Mesenchymal stem cell (in vitro differentiated cells and primary cell): ENCODE results near the gene CHST14.

Experiments used
- DNase-seq: peaks from one replicate; pipeline ENCODE4 v3.0.0-alpha.2; 2013
- H2AFZ ChIP-seq: one replicate; pipeline ENCODE4 v1.6.1; 2013; ENCODE audit warnings: low read depth, mild to moderate bottlenecking, control low read depth, inconsistent platforms, low read length, moderate library complexity
- H2AK5ac ChIP-seq: 2 replicates; pipeline ENCODE4 v1.6.1; 2013; ENCODE audit warnings: low read length, moderate library complexity, mild to moderate bottlenecking, inconsistent platforms; ENCODE audit not compliant: severe bottlenecking
- H2BK120ac ChIP-seq: one replicate; pipeline ENCODE4 v1.6.1; 2013; ENCODE audit warnings: low read depth, mild to moderate bottlenecking, inconsistent platforms, low read length, moderate library complexity
- H2BK12ac ChIP-seq, 2 experiments: one replicate each; pipeline ENCODE4 v1.6.1; 2013; ENCODE audit warnings: inconsistent platforms in 2 of 2, low read length in 2 of 2, mild to moderate bottlenecking in 2 of 2, moderate library complexity in 2 of 2, control low read depth in 1 of 2
- H2BK15ac ChIP-seq: one replicate; pipeline ENCODE4 v1.6.1; 2013; ENCODE audit warnings: mild to moderate bottlenecking, low read depth, inconsistent platforms; ENCODE audit not compliant: poor library complexity, severe bottlenecking
- H2BK5ac ChIP-seq: 2 replicates; pipeline ENCODE4 v1.6.1; 2013; ENCODE audit warnings: low read depth, mild to moderate bottlenecking, low read length, control low read depth, inconsistent platforms; ENCODE audit not compliant: poor library complexity, severe bottlenecking
- H3K14ac ChIP-seq, 2 experiments: one replicate each; pipeline ENCODE4 v1.6.1; 2013; ENCODE audit warnings: inconsistent platforms in 2 of 2, low read length in 2 of 2, control low read depth in 1 of 2, mild to moderate bottlenecking in 1 of 2, moderate library complexity in 1 of 2
- H3K18ac ChIP-seq, 2 experiments: one replicate each; pipeline ENCODE4 v1.6.1; 2013; ENCODE audit warnings: inconsistent platforms in 2 of 2, low read length in 2 of 2, control low read depth in 1 of 2, low read depth in 1 of 2, mild to moderate bottlenecking in 1 of 2
- H3K23ac ChIP-seq, 2 experiments: one replicate each; pipeline ENCODE4 v1.6.1; 2013; ENCODE audit warnings: inconsistent platforms in 2 of 2, low read length in 2 of 2, mild to moderate bottlenecking in 2 of 2, moderate library complexity in 2 of 2, control low read depth in 1 of 2
- H3K27ac ChIP-seq: 2 replicates; pipeline ENCODE4 v1.5.1; 2013; ENCODE audit warnings: mild to moderate bottlenecking, moderate library complexity, low read length, control low read depth, inconsistent platforms; ENCODE audit not compliant: poor library complexity, severe bottlenecking
- H3K27me3 ChIP-seq, 2 experiments: 2 replicates each; pipeline versions ENCODE4 v1.6.1 to v1.7.0; 2013; ENCODE audit warnings: low read length in 2 of 2, mild to moderate bottlenecking in 2 of 2, moderate library complexity in 2 of 2, control low read depth in 1 of 2, inconsistent platforms in 1 of 2; ENCODE audit not compliant: control insufficient read depth in 1 of 2, insufficient read depth in 1 of 2
- H3K36me3 ChIP-seq, 2 experiments: 2 replicates each; pipeline versions ENCODE4 v1.6.1 to v1.7.0; 2013; ENCODE audit warnings: low read length in 2 of 2, control low read depth in 1 of 2, inconsistent platforms in 1 of 2, low read depth in 1 of 2, mild to moderate bottlenecking in 1 of 2; ENCODE audit not compliant: insufficient read depth in 2 of 2, control insufficient read depth in 1 of 2
- H3K4ac ChIP-seq, 2 experiments: one replicate each; pipeline ENCODE4 v1.6.1; 2013; ENCODE audit warnings: inconsistent platforms in 2 of 2, low read length in 2 of 2, mild to moderate bottlenecking in 2 of 2, moderate library complexity in 2 of 2, control low read depth in 1 of 2, low read depth in 1 of 2
- H3K4me1 ChIP-seq: 2 replicates; pipeline ENCODE4 v1.6.1; 2013; ENCODE audit warnings: low read depth, low read length, control low read depth; ENCODE audit not compliant: control insufficient read depth, insufficient read depth
- H3K4me2 ChIP-seq: 2 replicates; pipeline ENCODE4 v1.6.1; 2013; ENCODE audit warnings: low read length, mild to moderate bottlenecking, inconsistent platforms; ENCODE audit not compliant: poor library complexity, severe bottlenecking
- H3K4me3 ChIP-seq, 2 experiments: 2 replicates each; pipeline versions ENCODE4 v1.5.1 to v1.7.0; 2013; ENCODE audit warnings: low read length in 2 of 2, mild to moderate bottlenecking in 2 of 2, control low read depth in 1 of 2, low read depth in 1 of 2; ENCODE audit not compliant: insufficient read depth in 1 of 2
- H3K79me1 ChIP-seq: replicated peaks from 2 replicates; pipeline ENCODE4 v1.6.1; 2013; ENCODE audit warnings: mild to moderate bottlenecking, control low read depth, low read length, inconsistent platforms; ENCODE audit not compliant: poor library complexity, severe bottlenecking
- H3K9ac ChIP-seq: 2 replicates; pipeline ENCODE4 v1.7.0; 2013; ENCODE audit warnings: mild to moderate bottlenecking, low read length, moderate library complexity
- H3K9me3 ChIP-seq: 2 replicates; pipeline ENCODE4 v1.7.0; 2013; ENCODE audit warnings: mild to moderate bottlenecking, low read length; ENCODE audit not compliant: control insufficient read depth
- H4K8ac ChIP-seq: one replicate; pipeline ENCODE4 v1.6.1; 2013; ENCODE audit warnings: inconsistent platforms, mild to moderate bottlenecking, low read length, moderate library complexity
- H4K91ac ChIP-seq: one replicate; pipeline ENCODE4 v1.6.1; 2013; ENCODE audit warnings: mild to moderate bottlenecking, low read length, inconsistent platforms
- WGBS: methylation state at CpG from one replicate; pipeline ENCODE4 v1.1.7; 2013; ENCODE audit warnings: mixed read lengths; 5-methylcytosine and 5-hydroxymethylcytosine counted together

Gene CHST14

DNA sequence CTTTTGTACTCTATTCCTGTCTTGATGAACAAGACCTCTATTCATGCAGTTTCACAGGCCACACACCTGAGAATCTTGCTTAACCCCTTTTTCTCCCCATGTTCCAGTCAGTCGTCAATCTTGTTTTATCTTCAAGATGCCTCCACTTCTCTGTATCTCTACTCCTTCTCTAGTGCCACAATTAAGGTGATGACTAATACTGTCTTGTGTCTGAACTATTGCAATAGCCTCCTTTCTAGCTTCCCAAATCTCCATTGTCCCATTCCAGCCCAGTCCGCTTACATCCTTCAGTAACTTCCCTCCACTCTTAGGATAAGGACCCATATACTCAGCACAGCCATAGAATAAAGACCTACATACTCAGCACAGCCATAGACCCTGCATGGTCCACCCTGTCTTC, 24.7 kb downstream of the CHST14 start:
- Histone ChIP-seq H3K79me1 (no peaks in the 10 kb centered on the region), H3K9ac (no peak overlapping the region), H2BK15ac (no peak overlapping the region), H2BK120ac (no peak overlapping the region), H4K8ac (no peak overlapping the region), H3K36me3 (no peaks in the 10 kb centered on the region), H3K4me1 (peaks cover 1% of the 10 kb centered on the region), H3K14ac (no peak overlapping the region), H2AFZ (no peak overlapping the region), H2AK5ac (no peak overlapping the region), H3K23ac (no peak overlapping the region), H4K91ac (no peak overlapping the region), H3K4me2 (no peak overlapping the region), H2BK5ac (no peak overlapping the region), H3K27ac (no peak overlapping the region), H3K4me3 (no peak overlapping the region), H3K9me3 (no peaks in the 10 kb centered on the region), H2BK12ac (no peak overlapping the region), H3K27me3 (peaks cover 14 to 33% of the 10 kb centered on the region in 2 experiments), H3K4ac (no peak overlapping the region), H3K18ac (no peak overlapping the region)
- no peak for DNase-seq
- 94% methylated on average over 2 of the region's 2 CpGs for WGBS

DNA sequence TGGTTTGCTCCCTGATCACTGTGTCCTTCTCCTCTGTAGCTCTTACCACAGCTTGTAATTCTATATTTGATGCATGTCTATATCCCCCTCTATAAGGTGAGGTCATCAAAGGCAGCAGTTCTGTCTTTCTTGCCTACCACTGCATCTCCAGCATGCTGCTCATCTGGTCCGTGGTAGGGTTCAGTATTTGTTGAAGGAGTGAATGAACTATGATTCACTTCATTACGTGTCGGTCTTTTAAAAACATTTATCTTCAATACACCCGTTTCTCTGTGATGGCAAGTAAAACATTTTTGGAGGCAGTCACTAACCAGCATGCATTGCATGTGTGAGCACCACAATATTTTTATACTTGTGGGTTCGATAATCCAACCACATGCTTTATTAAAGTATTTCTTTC, 27.6 kb downstream of the CHST14 start:
- peaks cover 1% of the 10 kb centered on the region for H3K4me1 ChIP-seq
- no peak overlapping the region for H3K9ac ChIP-seq

DNA sequence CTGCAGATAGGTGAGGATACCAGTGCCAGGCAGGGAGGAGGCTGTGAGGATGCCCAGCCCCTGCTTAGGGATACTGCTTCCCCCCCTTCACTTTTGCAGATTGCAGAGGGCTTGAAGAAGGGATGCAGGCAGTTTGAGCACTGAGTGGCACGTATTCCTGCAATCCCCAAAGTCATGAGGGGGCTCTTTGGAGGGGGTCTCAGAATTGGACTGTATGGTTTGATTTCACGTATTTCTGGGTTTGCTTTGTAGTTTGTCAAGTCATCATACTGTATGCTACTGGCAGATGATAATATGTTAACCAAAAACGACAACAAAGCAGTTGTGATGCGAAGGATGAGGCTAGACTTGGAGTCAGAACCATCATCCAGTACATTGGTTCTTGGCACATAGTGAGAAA, 28.1 kb downstream of the CHST14 start:
- Histone ChIP-seq H3K4me2 (no peak overlapping the region), H3K4ac (no peak overlapping the region), H2AFZ (no peak overlapping the region), H3K18ac (no peak overlapping the region), H3K27me3 (peaks cover 14 to 33% of the 10 kb centered on the region in 2 experiments), H3K23ac (no peak overlapping the region), H3K36me3 (no peaks in the 10 kb centered on the region), H3K4me3 (no peak overlapping the region), H3K27ac (no peak overlapping the region), H2AK5ac (no peak overlapping the region), H3K79me1 (no peaks in the 10 kb centered on the region), H2BK5ac (no peak overlapping the region), H2BK15ac (no peak overlapping the region), H4K8ac (no peak overlapping the region), H3K14ac (no peak overlapping the region), H3K4me1 (peaks cover 1% of the 10 kb centered on the region), H2BK12ac (no peak overlapping the region), H4K91ac (no peak overlapping the region), H3K9me3 (no peaks in the 10 kb centered on the region), H2BK120ac (no peak overlapping the region), H3K9ac (no peak overlapping the region)
- 75% methylated on average over 4 of the region's 4 CpGs for WGBS
- no peak for DNase-seq

More for the DNA sequence above, 27.6 kb downstream of the CHST14 start:
- Histone ChIP-seq H3K27ac (no peak overlapping the region), H3K4ac (no peak overlapping the region), H3K14ac (no peak overlapping the region), H3K23ac (no peak overlapping the region), H3K4me3 (no peak overlapping the region), H3K18ac (no peak overlapping the region), H2BK12ac (no peak overlapping the region), H3K36me3 (no peaks in the 10 kb centered on the region), H3K79me1 (no peaks in the 10 kb centered on the region), H2AFZ (no peak overlapping the region), H2AK5ac (no peak overlapping the region), H2BK120ac (no peak overlapping the region), H2BK15ac (no peak overlapping the region), H2BK5ac (no peak overlapping the region), H4K8ac (no peak overlapping the region), H3K27me3 (peaks cover 14 to 36% of the 10 kb centered on the region in 2 experiments), H4K91ac (no peak overlapping the region), H3K9me3 (no peaks in the 10 kb centered on the region), H3K4me2 (no peak overlapping the region)
- no peak for DNase-seq
- WGBS: 79% methylated on average over 3 of the region's 5 CpGs

DNA sequence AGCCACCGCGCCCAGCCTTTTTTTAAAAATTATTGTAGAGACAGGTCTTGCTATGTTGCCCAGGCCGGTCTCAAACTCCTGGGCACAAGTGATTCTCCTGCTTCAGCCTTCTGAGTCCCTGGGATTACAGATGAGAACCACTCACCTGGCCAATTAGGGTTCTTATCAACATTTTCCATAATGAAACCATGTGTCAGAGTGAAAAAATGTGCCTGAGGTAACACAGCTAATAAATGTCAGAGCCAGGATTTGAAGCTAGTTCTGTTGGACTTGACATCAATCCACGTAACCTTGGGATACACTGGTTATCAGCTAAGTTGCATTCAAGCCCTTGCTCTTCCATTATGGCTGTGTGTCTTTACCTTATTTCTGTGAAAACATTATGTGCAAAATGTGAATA, 29.1 kb downstream of the CHST14 start:
- Histone ChIP-seq H3K27me3 (peaks cover 14 to 25% of the 10 kb centered on the region in 2 experiments), H3K14ac (no peak overlapping the region), H2AFZ (no peak overlapping the region), H3K27ac (no peak overlapping the region), H2BK5ac (no peak overlapping the region), H3K9ac (no peak overlapping the region), H4K91ac (no peak overlapping the region), H2BK15ac (no peak overlapping the region), H2BK12ac (no peak overlapping the region), H3K9me3 (no peaks in the 10 kb centered on the region), H3K4me1 (peaks cover 1% of the 10 kb centered on the region), H3K23ac (no peak overlapping the region), H3K4me3 (no peak overlapping the region), H3K36me3 (no peaks in the 10 kb centered on the region), H2AK5ac (no peak overlapping the region), H3K18ac (no peak overlapping the region), H4K8ac (no peak overlapping the region), H3K4me2 (no peak overlapping the region), H3K79me1 (no peaks in the 10 kb centered on the region), H3K4ac (no peak overlapping the region), H2BK120ac (no peak overlapping the region)
- WGBS: 82% methylated on average over 4 of the region's 4 CpGs
- no peak for DNase-seq
